GM12865 (cell line): ENCODE results near the gene SH3PXD2B.

Source experiments
- DNase-seq: peaks from one replicate; pipeline ENCODE4 v3.0.0; 2010; ENCODE audit warnings: low read depth
- H3K4me3 ChIP-seq: 2 replicates; pipeline ENCODE4 v1.5.1; 2011; ENCODE audit warnings: mild to moderate bottlenecking, low read depth, low read length, control low read depth
- TF ChIP-seq, protein P1 (sequence below): IDR thresholded peaks from 2 replicates; pipeline ENCODE4 v1.5.1; 2011; ENCODE audit warnings: low read length, control low read depth, low read depth, inconsistent platforms; ENCODE audit not compliant: insufficient read depth; ENCODE audit errors: missing control alignments

Gene SH3PXD2B

DNA sequence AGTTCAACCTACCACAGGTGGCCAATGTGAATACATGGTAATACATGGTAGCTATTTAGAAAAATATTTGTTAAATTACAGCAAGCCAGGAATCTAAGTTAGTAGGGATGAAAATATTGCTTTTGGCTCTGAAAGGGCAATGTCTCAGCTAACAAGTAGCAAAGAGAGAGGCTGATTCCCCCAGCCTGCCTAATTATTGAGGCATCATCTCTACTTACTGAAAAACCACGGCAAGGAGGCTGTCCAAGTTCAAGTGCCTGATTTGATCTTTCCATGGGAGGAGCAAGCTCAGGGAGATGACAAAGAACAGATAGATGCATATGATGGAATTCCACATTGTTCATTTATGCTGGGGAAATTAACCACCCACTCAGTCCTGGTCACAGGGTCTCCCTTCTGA, 142.0 kb downstream of the SH3PXD2B start:
- TF ChIP-seq, protein P1, sequence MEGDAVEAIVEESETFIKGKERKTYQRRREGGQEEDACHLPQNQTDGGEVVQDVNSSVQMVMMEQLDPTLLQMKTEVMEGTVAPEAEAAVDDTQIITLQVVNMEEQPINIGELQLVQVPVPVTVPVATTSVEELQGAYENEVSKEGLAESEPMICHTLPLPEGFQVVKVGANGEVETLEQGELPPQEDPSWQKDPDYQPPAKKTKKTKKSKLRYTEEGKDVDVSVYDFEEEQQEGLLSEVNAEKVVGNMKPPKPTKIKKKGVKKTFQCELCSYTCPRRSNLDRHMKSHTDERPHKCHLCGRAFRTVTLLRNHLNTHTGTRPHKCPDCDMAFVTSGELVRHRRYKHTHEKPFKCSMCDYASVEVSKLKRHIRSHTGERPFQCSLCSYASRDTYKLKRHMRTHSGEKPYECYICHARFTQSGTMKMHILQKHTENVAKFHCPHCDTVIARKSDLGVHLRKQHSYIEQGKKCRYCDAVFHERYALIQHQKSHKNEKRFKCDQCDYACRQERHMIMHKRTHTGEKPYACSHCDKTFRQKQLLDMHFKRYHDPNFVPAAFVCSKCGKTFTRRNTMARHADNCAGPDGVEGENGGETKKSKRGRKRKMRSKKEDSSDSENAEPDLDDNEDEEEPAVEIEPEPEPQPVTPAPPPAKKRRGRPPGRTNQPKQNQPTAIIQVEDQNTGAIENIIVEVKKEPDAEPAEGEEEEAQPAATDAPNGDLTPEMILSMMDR, result no peak
- H3K4me3 ChIP-seq, result no peak overlapping the region

DNA sequence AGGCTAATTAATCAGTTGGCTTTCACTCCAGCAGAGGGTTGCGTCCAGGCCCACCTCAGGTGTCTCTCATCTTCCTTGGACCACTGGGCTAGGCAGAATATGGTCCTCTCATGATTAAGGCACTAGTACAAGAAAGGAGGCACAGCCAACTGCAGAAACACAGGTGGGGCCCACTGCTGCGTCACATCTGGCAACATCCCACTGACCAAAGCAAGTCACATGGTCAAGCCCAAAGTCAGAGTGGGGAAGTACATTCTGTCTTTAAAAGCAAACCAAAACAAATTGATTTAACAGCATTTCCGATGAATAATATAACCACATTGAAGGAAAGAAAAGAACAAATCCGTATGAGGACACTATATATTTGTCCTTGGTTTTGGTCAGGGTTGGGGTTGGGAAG, 142.7 kb downstream of the SH3PXD2B start:
- TF ChIP-seq, protein P1, result no peak
- no peak overlapping the region for H3K4me3 ChIP-seq
- DNase-seq, result no peak

More for the DNA sequence above, 142.0 kb downstream of the SH3PXD2B start:
- DNase-seq, result no peak

DNA sequence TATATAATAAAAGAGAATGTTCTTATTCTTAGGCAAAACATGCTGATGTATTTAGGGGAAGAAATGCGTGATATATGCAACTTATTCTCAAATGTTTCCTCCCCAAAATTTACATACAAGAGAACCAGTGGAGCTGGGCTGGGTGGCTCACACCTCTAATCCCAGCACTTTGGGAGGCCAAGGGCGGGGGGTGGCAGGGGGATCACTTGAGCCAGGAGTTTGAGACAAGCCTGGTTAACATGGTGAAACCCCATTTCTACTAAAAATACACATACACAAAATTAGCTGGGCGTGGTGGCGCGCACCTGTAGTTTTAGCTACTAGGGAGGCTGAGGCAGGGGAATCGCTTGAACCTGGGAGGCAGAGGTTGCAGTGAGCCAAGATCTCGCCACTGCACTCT, 143.3 kb downstream of the SH3PXD2B start:
- DNase-seq, result no peak
- TF ChIP-seq, protein P1, result no peak
- no peak overlapping the region for H3K4me3 ChIP-seq

- no peak overlapping the region for H3K4me3 ChIP-seq
- no peak for DNase-seq
- TF ChIP-seq, protein P1, result no peak
These were observed 148.9 kb downstream of the SH3PXD2B start for GRCh38 chr5:172305380-172305779.

DNA sequence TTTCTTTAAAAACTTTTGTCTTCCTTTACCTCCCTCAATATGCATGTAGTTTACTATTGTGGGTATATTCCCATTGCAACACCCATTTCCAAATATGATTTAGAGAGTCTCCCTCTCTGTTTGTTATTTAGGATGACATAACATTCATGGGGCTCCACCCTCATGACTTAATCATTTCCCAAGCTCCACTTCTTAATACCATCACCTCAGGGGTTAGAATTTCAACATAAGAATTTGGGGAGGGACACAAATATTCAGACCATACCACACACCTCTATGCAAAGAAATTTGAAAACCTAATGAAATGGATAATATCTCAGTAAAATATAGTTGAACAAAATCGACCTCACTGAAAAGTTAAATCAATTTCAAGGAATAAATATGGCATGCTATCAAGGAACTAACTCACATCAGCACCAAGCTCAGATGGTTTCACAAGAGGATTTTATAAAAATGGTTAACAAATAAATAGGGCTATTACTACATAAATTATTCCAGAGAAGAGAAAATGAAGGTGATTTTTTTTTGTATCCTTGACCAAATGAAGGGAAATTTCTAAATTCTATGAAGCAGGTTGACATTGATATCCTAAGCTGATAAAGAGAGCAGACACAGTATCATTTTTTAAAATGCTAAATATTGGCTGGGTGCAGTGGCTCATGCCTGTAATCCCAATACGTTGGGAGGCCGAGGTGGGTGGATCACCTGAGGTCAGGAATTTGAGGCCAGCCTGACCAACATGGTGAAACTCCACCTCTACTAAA, 150.6 kb downstream of the SH3PXD2B start:
- TF ChIP-seq, protein P1, result no peak
- no peak for DNase-seq
- H3K4me3 ChIP-seq, result no peak overlapping the region

- TF ChIP-seq, protein P1, result no peak
- DNase-seq, result no peak
- H3K4me3 ChIP-seq, result no peak overlapping the region
These were observed 151.2 kb downstream of the SH3PXD2B start for GRCh38 chr5:172303162-172303561.
